Measurements from ENCODE around the gene DPYSL5.

GRCh38 chr2:26922405-26923188, 74.7 kb downstream of the DPYSL5 start:
- TF ChIP-seq CTCF (IDR thresholded peaks at IDR 0.05; ENCODE audit: low read length): peak; percentile 65
- no peak for TF ChIP-seq EZH2 (IDR thresholded peaks at IDR 0.05; ENCODE audit: borderline replicate concordance, low read length)
